Activated CD8-positive, alpha-beta memory T cell treated with anti-CD3 and anti-CD28 coated beads, Interleukin-2, amount 10 ng/mL, durations not matched to agents 7 days and 5 days (primary cell): ENCODE data around the gene ACOT4. TPM values are rescaled to one million over a fixed set of nuclear protein-coding genes. Genes with fewer than 3 reads are reported as not detected.
"Not testable (repeated sequence)": the region's sequence is repeated elsewhere in the genome, so short reads cannot be mapped to it uniquely, and the experiment has no call there.

Experiments used
- ATAC-seq: fragments of 150-1000 bp; cut with Tn5 transposase; one replicate; pipeline ENCODE4 v1.10.0; 2021; ENCODE audit warnings: moderate library complexity
- CTCF ChIA-PET: fragments of 350-600 bp; sonication (Branson Sonifier 250); formaldehyde crosslinking; loops from one replicate; lab custom pipeline; 2021; ENCODE audit warnings: antibody characterized with exemption; lab: Charles Lee
- DNase-seq: peaks from one replicate; pipeline ENCODE4 v3.0.0-alpha.2; 2020
- H3K27ac Mint-ChIP-seq: one replicate; pipeline ENCODE4 v1.8.0; 2021; ENCODE audit warnings: mild to moderate bottlenecking, mixed read lengths
- H3K27me3 Mint-ChIP-seq: one replicate; pipeline ENCODE4 v1.8.0; 2021; ENCODE audit warnings: mixed read lengths
- H3K36me3 Mint-ChIP-seq: one replicate; pipeline ENCODE4 v1.8.0; 2021; ENCODE audit warnings: mild to moderate bottlenecking, mixed read lengths
- H3K4me1 Mint-ChIP-seq: one replicate; pipeline ENCODE4 v1.8.0; 2021; ENCODE audit warnings: mixed read lengths
- H3K4me3 Mint-ChIP-seq: one replicate; pipeline ENCODE4 v1.8.0; 2021; ENCODE audit warnings: mild to moderate bottlenecking, moderate library complexity, mixed read lengths
- H3K9me3 Mint-ChIP-seq: one replicate; pipeline ENCODE4 v1.8.0; 2022; ENCODE audit warnings: low read depth, mixed read lengths
- total RNA-seq, 2 experiments: library from RNA; stranded (reverse); gene quantifications; one replicate each; pipeline ENCODE4 v1.2.3, GENCODE V29; 2021

ACOT4 gene
- total RNA-seq, 2 experiments from 2014 or later = 1.5 to 2.1 TPM

GRCh38 chr14:73590673-73591004 lies 1.0 kb upstream of the ACOT4 start:
- CTCF ChIA-PET = interaction anchor here (2.6 kb wide), 1 partner anchor 20 kb away, joined by 14 read pairs; no protein-coding TSS in a partner anchor
- not testable (repeated sequence) for H3K4me3 Mint-ChIP-seq, H3K36me3 Mint-ChIP-seq, H3K27ac Mint-ChIP-seq, DNase-seq, ATAC-seq, H3K9me3 Mint-ChIP-seq, H3K27me3 Mint-ChIP-seq
- H3K4me1 Mint-ChIP-seq = peaks cover 15% of the 10 kb centered on the region

DNA sequence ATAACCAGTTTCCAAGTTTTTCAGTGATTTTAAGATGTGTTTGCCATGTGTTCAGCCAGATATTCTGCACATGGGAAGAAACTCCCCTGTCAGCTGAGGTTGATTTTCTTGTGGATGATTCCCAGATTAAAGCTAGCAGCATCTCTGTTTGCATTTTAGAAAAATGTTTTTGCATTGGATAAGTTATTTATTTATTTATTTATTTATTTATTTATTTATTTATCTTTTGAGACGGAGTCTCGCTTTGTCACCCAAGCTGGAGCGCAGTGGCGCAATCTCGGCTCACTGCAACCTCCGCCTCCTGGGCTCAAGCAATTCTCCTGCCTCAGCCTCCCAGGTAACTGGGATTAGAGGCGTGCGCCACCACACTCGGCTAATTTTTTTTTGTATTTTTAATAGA lies 2.8 kb downstream of the ACOT4 start:
- no peak overlapping the region for H3K4me3 Mint-ChIP-seq
- H3K27ac Mint-ChIP-seq = no peak overlapping the region
- H3K9me3 Mint-ChIP-seq = no peaks in the 10 kb centered on the region
- peaks cover 15% of the 10 kb centered on the region for H3K4me1 Mint-ChIP-seq
- peaks cover 3% of the 10 kb centered on the region for H3K27me3 Mint-ChIP-seq
- DNase-seq (no peak), ATAC-seq (no peak)
- H3K36me3 Mint-ChIP-seq = no peaks in the 10 kb centered on the region
- CTCF ChIA-PET = no interaction called here

GRCh38 chr14:73599499-73599898 lies 7.8 kb downstream of the ACOT4 start:
- Mint-ChIP-seq H3K27ac (no peak overlapping the region), H3K27me3 (peaks cover under 1% of the 10 kb centered on the region), H3K9me3 (no peaks in the 10 kb centered on the region), H3K4me3 (no peak overlapping the region), H3K4me1 (peaks cover 4% of the 10 kb centered on the region), H3K36me3 (no peaks in the 10 kb centered on the region)
- DNase-seq (no peak), ATAC-seq (no peak)
- CTCF ChIA-PET = interaction anchor here (1.3 kb wide), 1 partner anchor 33 kb away, joined by 3 read pairs; no protein-coding TSS in a partner anchor

DNA sequence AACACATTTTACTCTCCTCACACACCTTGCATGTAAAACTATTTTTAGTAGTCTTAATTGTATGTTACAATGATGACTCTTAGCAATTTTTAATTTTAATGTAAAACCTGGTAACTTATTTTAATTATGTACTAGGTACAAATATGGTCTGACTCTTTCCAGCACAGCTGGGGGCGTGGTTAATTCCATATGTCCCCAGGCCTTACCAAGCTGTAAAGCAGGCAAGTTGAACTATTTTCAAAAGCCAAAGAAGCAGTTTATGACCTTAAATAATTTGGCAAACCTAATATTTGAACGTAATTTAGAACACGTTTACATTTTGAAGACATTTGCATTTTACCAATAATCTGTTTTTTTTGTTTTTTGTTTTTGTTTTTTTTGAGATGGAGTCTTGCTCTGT lies 11.3 kb downstream of the ACOT4 start:
- CTCF ChIA-PET = no interaction called here
- Mint-ChIP-seq H3K4me1 (peaks cover 23% of the 10 kb centered on the region), H3K36me3 (no peaks in the 10 kb centered on the region), H3K4me3 (no peak overlapping the region), H3K27ac (no peak overlapping the region), H3K9me3 (no peaks in the 10 kb centered on the region), H3K27me3 (peaks cover 8% of the 10 kb centered on the region)
- no peak for DNase-seq
- no peak for ATAC-seq

DNA sequence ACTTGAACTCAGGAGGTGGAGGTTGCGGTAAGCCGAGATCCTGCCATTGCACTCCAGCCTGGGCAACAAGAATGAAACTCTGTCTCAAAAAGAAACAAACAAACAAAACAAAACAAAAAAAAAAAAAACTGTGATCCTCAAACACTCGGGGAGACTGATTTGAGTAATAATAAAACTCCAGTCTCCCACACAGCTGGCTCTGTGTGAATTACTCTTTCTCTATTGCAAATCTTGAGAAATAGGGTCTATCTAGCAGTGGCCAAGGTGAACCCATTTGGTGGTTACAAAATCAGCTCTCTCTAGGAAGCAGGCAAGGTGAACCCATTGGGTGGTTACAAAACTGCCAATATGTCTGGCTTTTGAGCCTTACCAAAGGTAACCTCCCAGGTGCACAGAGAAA lies 14.6 kb downstream of the ACOT4 start:
- Mint-ChIP-seq H3K4me1 (peaks cover 26% of the 10 kb centered on the region), H3K4me3 (no peak overlapping the region), H3K9me3 (no peaks in the 10 kb centered on the region), H3K36me3 (peaks cover 6% of the 10 kb centered on the region), H3K27ac (no peak overlapping the region), H3K27me3 (peaks cover 12% of the 10 kb centered on the region)
- ATAC-seq = peak; percentile 20
- CTCF ChIA-PET = interaction anchor here (1.0 to 1.1 kb wide), 2 partner anchors 8 to 135 kb away, joined by 3 read pairs; no protein-coding TSS in a partner anchor
- no peak for DNase-seq

DNA sequence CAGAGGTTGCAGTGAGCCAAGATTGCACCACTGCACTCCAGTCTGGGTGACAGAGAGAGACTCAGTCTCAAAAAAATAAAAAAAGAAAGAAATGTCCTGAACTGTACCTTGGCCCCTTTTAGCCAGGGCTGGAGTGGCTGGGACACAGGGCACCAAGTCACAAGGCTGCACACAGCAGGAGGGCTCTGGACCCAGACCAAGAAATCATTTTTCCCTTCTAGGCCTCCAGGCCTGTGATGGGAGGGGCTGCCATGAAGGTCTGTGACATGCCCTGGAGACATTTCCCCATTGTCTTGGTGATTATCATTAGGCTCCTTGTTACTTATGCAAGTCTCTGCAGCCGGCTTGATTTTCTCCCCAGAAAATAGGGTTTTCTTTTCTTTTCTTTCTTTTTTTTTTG lies 15.6 kb downstream of the ACOT4 start:
- Mint-ChIP-seq H3K9me3 (no peaks in the 10 kb centered on the region), H3K27ac (no peak overlapping the region), H3K27me3 (peaks cover 15% of the 10 kb centered on the region), H3K4me1 (peaks cover 30% of the 10 kb centered on the region), H3K4me3 (no peak overlapping the region), H3K36me3 (peaks cover 6% of the 10 kb centered on the region)
- no peak for DNase-seq
- no peak for ATAC-seq
- CTCF ChIA-PET = no interaction called here

- peaks cover 28% of the 10 kb centered on the region for H3K4me1 Mint-ChIP-seq
- CTCF ChIA-PET = interaction anchor here (0.6 kb wide), 1 partner anchor 102 kb away, joined by 4 read pairs; no protein-coding TSS in a partner anchor
- H3K36me3 Mint-ChIP-seq = peaks cover 6% of the 10 kb centered on the region
- no peak overlapping the region for H3K27ac Mint-ChIP-seq
- H3K9me3 Mint-ChIP-seq = no peaks in the 10 kb centered on the region
- no peak overlapping the region for H3K4me3 Mint-ChIP-seq
- no peak for DNase-seq
- peaks cover 14% of the 10 kb centered on the region for H3K27me3 Mint-ChIP-seq
- no peak for ATAC-seq
Observed at GRCh38 chr14:73610687-73611086, 19.0 kb downstream of the ACOT4 start.

DNA sequence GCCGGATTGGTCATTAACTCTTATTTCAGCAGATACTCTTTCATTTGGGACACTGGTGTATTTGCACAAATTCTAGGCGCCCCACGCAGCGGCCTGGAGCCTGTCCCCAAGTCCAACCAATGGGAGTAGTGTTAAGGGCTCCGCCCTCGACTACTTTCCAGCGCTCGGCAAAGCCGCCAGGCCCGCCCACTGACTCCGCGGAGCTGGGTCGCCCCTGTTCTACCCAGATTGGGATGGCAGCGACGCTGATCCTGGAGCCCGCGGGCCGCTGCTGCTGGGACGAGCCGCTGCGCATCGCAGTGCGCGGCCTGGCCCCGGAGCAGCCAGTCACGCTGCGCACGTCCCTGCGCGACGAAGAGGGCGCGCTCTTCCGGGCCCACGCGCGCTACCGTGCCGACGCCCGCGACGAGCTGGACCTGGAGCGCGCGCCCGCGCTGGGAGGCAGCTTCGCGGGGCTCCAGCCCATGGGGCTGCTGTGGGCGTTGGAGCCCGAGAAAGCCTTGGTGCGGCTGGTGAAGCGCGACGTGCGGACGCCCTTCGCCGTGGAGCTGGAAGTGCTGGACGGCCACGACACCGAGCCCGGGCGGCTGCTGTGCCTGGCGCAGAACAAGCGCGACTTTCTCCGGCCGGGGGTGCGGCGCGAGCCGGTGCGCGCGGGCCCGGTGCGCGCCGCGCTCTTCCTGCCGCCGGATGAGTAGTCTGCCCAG lies 20.8 kb downstream of the ACOT4 start, which contains the start of gene ACOT6:
TSS of gene ACOT6 (plus strand) at position 179 of the 707 bp plus-strand sequence. CDS start at position 234, 55 bp downstream.
- Mint-ChIP-seq H3K9me3 (no peaks in the 10 kb centered on the region), H3K36me3 (peaks cover 6% of the 10 kb centered on the region), H3K27ac (peak within 1 kb of the TSS; percentile 78), H3K4me1 (peaks cover 16% of the 10 kb centered on the region), H3K27me3 (peaks cover 14% of the 10 kb centered on the region), H3K4me3 (peak within 1 kb of the TSS; percentile 79)
- peak; percentile 87 for ATAC-seq
- CTCF ChIA-PET = interaction anchor here (0.7 to 2.4 kb wide), 13 partner anchors 14 to 159 kb away, joined by 3 to 11 read pairs (median 4); partner anchors contain the start of genes ACOT2, ACOT4 and NUMB
- DNase-seq = peak; percentile 79

DNA sequence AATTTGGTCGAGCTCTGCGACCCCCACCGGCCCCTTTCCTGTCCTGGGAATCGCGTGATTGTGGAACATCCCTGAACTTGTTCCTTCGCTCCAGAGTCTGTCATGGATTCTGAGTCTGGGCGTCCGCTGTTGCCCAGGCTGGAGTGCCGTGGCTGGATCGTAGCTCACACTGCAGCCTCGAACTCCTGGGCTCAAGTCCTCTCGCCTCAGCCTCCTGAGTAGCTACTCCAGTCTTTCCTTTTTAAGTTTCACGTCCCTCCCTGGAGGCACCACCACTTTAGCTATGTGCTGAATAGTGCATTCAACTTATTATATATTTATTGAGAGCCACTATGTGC lies 21.3 kb downstream of the ACOT4 start:
- Mint-ChIP-seq H3K36me3 (peaks cover 6% of the 10 kb centered on the region), H3K27me3 (peaks cover 14% of the 10 kb centered on the region), H3K9me3 (no peaks in the 10 kb centered on the region), H3K27ac (peak overlapping the region; percentile 78), H3K4me3 (peak overlapping the region; percentile 79), H3K4me1 (peaks cover 16% of the 10 kb centered on the region)
- CTCF ChIA-PET = interaction anchor here (0.9 to 2.4 kb wide), 12 partner anchors 14 to 159 kb away, joined by 3 to 11 read pairs (median 4); partner anchors contain the start of genes ACOT2, ACOT4 and NUMB
- no peak for DNase-seq
- no peak for ATAC-seq

- no peak overlapping the region for H3K27ac Mint-ChIP-seq
- peaks cover 14% of the 10 kb centered on the region for H3K27me3 Mint-ChIP-seq
- peaks cover 3% of the 10 kb centered on the region for H3K36me3 Mint-ChIP-seq
- peak overlapping the region; percentile 79 for H3K4me3 Mint-ChIP-seq
- DNase-seq (no peak), ATAC-seq (no peak)
- CTCF ChIA-PET = interaction anchor here (1.3 to 2.4 kb wide), 9 partner anchors 13 to 158 kb away, joined by 3 to 11 read pairs (median 4); partner anchors contain the start of genes ACOT2, ACOT4 and NUMB
- H3K9me3 Mint-ChIP-seq = no peaks in the 10 kb centered on the region
- peaks cover 16% of the 10 kb centered on the region for H3K4me1 Mint-ChIP-seq
Observed at GRCh38 chr14:73613419-73613963, 21.8 kb downstream of the ACOT4 start.

DNA sequence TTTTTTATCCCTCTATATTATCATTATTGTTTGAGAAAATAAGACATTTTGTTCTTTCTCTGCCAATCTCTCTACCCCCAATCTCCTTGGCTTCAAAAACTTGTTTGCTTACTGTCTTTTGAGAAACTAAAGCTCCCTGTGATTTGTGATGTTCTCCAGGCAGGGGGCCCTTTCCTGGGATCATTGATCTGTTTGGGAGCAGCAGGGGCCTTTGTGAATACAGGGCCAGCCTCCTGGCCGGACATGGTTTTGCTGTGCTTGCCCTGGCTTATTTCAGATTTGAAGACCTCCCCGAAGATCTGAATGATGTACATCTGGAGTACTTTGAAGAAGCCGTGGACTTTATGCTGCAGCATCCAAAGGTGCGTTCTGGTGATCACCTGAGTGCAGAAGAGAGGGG lies 25.2 kb downstream of the ACOT4 start:
- H3K36me3 Mint-ChIP-seq = no peaks in the 10 kb centered on the region
- no peak for ATAC-seq
- H3K27ac Mint-ChIP-seq = no peak overlapping the region
- H3K4me3 Mint-ChIP-seq = no peak overlapping the region
- CTCF ChIA-PET = no interaction called here
- no peak for DNase-seq
- peaks cover 14% of the 10 kb centered on the region for H3K27me3 Mint-ChIP-seq
- no peaks in the 10 kb centered on the region for H3K9me3 Mint-ChIP-seq
- peaks cover 10% of the 10 kb centered on the region for H3K4me1 Mint-ChIP-seq

GRCh38 chr14:73619524-73619923 lies 27.9 kb downstream of the ACOT4 start:
- no peak overlapping the region for H3K4me3 Mint-ChIP-seq
- H3K27me3 Mint-ChIP-seq = peaks cover 6% of the 10 kb centered on the region
- no peaks in the 10 kb centered on the region for H3K9me3 Mint-ChIP-seq
- CTCF ChIA-PET = interaction anchor here (0.5 to 1.5 kb wide), 2 partner anchors 13 to 83 kb away, joined by 3 to 6 read pairs; no protein-coding TSS in a partner anchor
- no peaks in the 10 kb centered on the region for H3K36me3 Mint-ChIP-seq
- DNase-seq = no peak
- no peak for ATAC-seq
- no peaks in the 10 kb centered on the region for H3K4me1 Mint-ChIP-seq
- no peak overlapping the region for H3K27ac Mint-ChIP-seq

- H3K4me3 Mint-ChIP-seq = no peak overlapping the region
- H3K4me1 Mint-ChIP-seq = no peaks in the 10 kb centered on the region
- no peak overlapping the region for H3K27ac Mint-ChIP-seq
- no peak for ATAC-seq
- no peak for DNase-seq
- CTCF ChIA-PET = no interaction called here
- H3K36me3 Mint-ChIP-seq = no peaks in the 10 kb centered on the region
- no peaks in the 10 kb centered on the region for H3K9me3 Mint-ChIP-seq
- peaks cover 6% of the 10 kb centered on the region for H3K27me3 Mint-ChIP-seq
Observed at GRCh38 chr14:73620268-73620667, 28.6 kb downstream of the ACOT4 start.
